SU-DHL-6 (cell line): Measurements from ENCODE around the gene RYR2.

Experiments used
- H2AFZ ChIP-seq: fragments of 200-600 bp; sonication (generic); 2 replicates; pipeline ENCODE4 v1.6.1; 2014; ENCODE audit warnings: low read depth, mild to moderate bottlenecking, moderate library complexity, mixed read lengths, antibody characterized with exemption, low read length; ENCODE audit not compliant: severe bottlenecking
- H3F3A ChIP-seq: fragments of 200-600 bp; shearing (Covaris generic); 2 replicates; pipeline ENCODE4 v1.6.0; 2016; ENCODE audit warnings: antibody characterized with exemption, mild to moderate bottlenecking; ENCODE audit not compliant: insufficient read depth
- H3K27ac ChIP-seq: fragments of 200-600 bp; sonication (generic); 2 replicates; pipeline ENCODE4 v1.5.1; 2016; ENCODE audit warnings: low read depth, mild to moderate bottlenecking, low read length, moderate library complexity, mixed read lengths
- H3K27me3 ChIP-seq: fragments of 200-600 bp; sonication (generic), shearing (Covaris generic); 2 replicates; pipeline ENCODE4 v1.6.0; 2014; ENCODE audit warnings: mild to moderate bottlenecking, low read length
- H3K36me3 ChIP-seq: fragments of 200-600 bp; sonication (generic); 2 replicates; pipeline ENCODE4 v1.6.1; 2014; ENCODE audit warnings: mild to moderate bottlenecking, low read length, mixed read lengths
- H3K4me2 ChIP-seq: fragments of 300-600, 200-600 bp; shearing (Covaris generic), sonication (generic); 2 replicates; pipeline ENCODE4 v1.6.0; 2014; ENCODE audit warnings: low read length, low read depth, mild to moderate bottlenecking; ENCODE audit not compliant: poor library complexity, severe bottlenecking
- H3K4me3 ChIP-seq: fragments of 200-600 bp; sonication (generic); 2 replicates; pipeline ENCODE4 v1.5.1; 2014; ENCODE audit warnings: antibody characterized with exemption, low read length, mild to moderate bottlenecking, mixed read lengths; ENCODE audit not compliant: insufficient read depth, poor library complexity, severe bottlenecking
- H3K79me2 ChIP-seq: fragments of 200-600 bp; sonication (generic); 2 replicates; pipeline ENCODE4 v1.6.1; 2014; ENCODE audit warnings: mild to moderate bottlenecking, low read length, moderate library complexity; ENCODE audit not compliant: insufficient read depth
- H3K9ac ChIP-seq: fragments of 200-600 bp; sonication (generic); 2 replicates; pipeline ENCODE4 v1.7.0; 2014; ENCODE audit warnings: mild to moderate bottlenecking, low read length
- H3K9me2 ChIP-seq: fragments of 200-600 bp; sonication (generic); replicated peaks from 2 replicates; pipeline ENCODE4 v1.6.1; 2014; ENCODE audit warnings: low read length; ENCODE audit not compliant: insufficient read depth
- H3K9me3 ChIP-seq: fragments of 200-600 bp; sonication (generic); 2 replicates; pipeline ENCODE4 v1.6.1; 2014; ENCODE audit warnings: low read length, mixed read lengths; ENCODE audit not compliant: insufficient read depth
- H4K20me1 ChIP-seq: fragments of 200-600 bp; sonication (generic); 2 replicates; pipeline ENCODE4 v1.6.1; 2014; ENCODE audit warnings: low read depth, mild to moderate bottlenecking, antibody characterized with exemption, low read length, moderate library complexity, mixed read lengths
- EZH2phosphoT487 ChIP-seq: fragments of 200-600 bp; sonication (generic), shearing (Covaris generic); conservative IDR thresholded peaks from 2 replicates; pipeline ENCODE4 v1.6.1; 2018; ENCODE audit warnings: mild to moderate bottlenecking, antibody characterized with exemption, low read length, moderate library complexity, mixed read lengths
- TF ChIP-seq, protein P1 (sequence below): fragments of 200-600 bp; sonication (generic); IDR thresholded peaks from one replicate; pipeline ENCODE4 v1.5.1; 2017; ENCODE audit warnings: antibody characterized with exemption, mild to moderate bottlenecking, low read length, moderate library complexity; ENCODE audit not compliant: insufficient read depth, poor library complexity, severe bottlenecking

The RYR2 gene

DNA sequence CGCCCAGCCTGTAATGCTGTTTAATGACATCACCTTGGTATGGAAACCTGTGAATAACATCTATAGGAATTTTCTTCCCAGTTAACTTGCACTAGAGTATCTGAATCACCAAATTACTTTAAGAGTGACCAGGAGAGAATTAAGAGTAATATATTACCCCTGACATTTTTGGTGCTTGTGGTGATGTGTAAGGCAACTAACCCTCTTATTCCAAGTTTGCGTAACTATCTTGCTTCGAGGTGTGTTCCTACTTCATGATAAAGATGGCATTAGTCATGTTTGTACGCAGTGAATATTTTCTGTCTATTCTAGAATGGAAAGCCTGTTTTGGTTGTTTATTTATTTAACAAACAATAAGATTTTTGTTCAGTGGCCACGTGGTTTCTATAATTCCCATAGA lies 717.4 kb downstream of the RYR2 start:
- no peaks in the 10 kb centered on the region for H3K27me3 ChIP-seq
- no peaks in the 10 kb centered on the region for H3K9me3 ChIP-seq
- no peaks in the 10 kb centered on the region for H3F3A ChIP-seq
- H3K9me2 ChIP-seq = no peaks in the 10 kb centered on the region
- no peak overlapping the region for H3K4me2 ChIP-seq
- no peak for TF ChIP-seq EZH2phosphoT487
- H4K20me1 ChIP-seq = no peaks in the 10 kb centered on the region
- H3K4me3 ChIP-seq = no peak overlapping the region
- no peak overlapping the region for H2AFZ ChIP-seq
- no peaks in the 10 kb centered on the region for H3K36me3 ChIP-seq
- no peaks in the 10 kb centered on the region for H3K79me2 ChIP-seq
- H3K9ac ChIP-seq = no peak overlapping the region
- H3K27ac ChIP-seq = no peak overlapping the region

DNA sequence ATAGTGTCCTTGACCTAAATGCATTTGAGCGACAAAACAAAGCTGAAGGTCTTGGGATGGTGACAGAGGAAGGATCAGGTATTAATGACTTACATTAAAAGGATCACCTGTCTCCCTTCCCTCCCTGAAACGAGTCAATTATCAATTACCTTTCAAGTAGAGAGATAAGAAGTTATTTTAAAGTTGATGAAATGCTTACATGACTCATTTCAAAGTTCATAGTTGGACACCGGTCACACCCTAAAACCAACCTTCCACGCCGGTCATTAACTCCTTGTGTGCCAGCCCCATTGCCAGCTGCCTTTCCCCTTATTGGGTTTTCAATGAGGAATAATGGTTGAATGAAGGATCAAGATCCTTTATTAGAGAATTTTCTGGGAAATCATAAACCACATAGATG lies 719.0 kb downstream of the RYR2 start:
- Histone ChIP-seq H3K36me3 (no peaks in the 10 kb centered on the region), H3K79me2 (no peaks in the 10 kb centered on the region)
- TF ChIP-seq, protein P1, sequence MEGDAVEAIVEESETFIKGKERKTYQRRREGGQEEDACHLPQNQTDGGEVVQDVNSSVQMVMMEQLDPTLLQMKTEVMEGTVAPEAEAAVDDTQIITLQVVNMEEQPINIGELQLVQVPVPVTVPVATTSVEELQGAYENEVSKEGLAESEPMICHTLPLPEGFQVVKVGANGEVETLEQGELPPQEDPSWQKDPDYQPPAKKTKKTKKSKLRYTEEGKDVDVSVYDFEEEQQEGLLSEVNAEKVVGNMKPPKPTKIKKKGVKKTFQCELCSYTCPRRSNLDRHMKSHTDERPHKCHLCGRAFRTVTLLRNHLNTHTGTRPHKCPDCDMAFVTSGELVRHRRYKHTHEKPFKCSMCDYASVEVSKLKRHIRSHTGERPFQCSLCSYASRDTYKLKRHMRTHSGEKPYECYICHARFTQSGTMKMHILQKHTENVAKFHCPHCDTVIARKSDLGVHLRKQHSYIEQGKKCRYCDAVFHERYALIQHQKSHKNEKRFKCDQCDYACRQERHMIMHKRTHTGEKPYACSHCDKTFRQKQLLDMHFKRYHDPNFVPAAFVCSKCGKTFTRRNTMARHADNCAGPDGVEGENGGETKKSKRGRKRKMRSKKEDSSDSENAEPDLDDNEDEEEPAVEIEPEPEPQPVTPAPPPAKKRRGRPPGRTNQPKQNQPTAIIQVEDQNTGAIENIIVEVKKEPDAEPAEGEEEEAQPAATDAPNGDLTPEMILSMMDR = no peak
- no peak for TF ChIP-seq EZH2phosphoT487

DNA sequence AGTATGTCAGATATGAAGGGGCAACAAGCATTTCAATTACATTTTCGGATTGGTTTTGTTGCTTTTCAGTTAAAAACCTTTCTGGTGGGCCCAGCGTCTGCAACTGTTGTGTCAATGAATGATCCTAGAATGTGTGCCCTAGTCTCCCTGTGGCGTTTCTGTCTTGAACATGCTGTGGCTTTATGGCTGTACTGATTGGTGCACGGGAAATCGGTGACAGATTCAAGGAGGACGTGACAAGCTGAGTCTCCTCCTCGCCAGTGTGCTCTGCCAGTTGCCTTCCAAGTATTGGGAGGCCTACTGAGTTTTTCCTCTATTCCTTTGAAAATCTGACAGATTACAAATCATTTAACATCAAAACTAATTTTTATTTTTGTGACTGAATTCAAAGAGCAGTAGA lies 721.2 kb downstream of the RYR2 start:
- H3K36me3 ChIP-seq = no peaks in the 10 kb centered on the region
- no peak overlapping the region for H3K27ac ChIP-seq
- H3K79me2 ChIP-seq = no peaks in the 10 kb centered on the region
- H3K9me2 ChIP-seq = no peaks in the 10 kb centered on the region
- no peak overlapping the region for H3K4me2 ChIP-seq
- H3F3A ChIP-seq = no peaks in the 10 kb centered on the region
- no peak for TF ChIP-seq EZH2phosphoT487
- TF ChIP-seq, protein P1 = no peak
- no peak overlapping the region for H2AFZ ChIP-seq
- no peak overlapping the region for H3K4me3 ChIP-seq
- no peaks in the 10 kb centered on the region for H3K27me3 ChIP-seq
- no peaks in the 10 kb centered on the region for H4K20me1 ChIP-seq
- no peak overlapping the region for H3K9ac ChIP-seq
- H3K9me3 ChIP-seq = no peaks in the 10 kb centered on the region

More for the DNA sequence above, 719.0 kb downstream of the RYR2 start:
- Histone ChIP-seq H3K9ac (no peak overlapping the region), H3F3A (no peaks in the 10 kb centered on the region), H3K9me2 (no peaks in the 10 kb centered on the region), H3K4me3 (no peak overlapping the region), H3K27ac (no peak overlapping the region), H3K27me3 (no peaks in the 10 kb centered on the region), H2AFZ (no peak overlapping the region), H3K4me2 (no peak overlapping the region), H4K20me1 (no peaks in the 10 kb centered on the region), H3K9me3 (no peaks in the 10 kb centered on the region)

DNA sequence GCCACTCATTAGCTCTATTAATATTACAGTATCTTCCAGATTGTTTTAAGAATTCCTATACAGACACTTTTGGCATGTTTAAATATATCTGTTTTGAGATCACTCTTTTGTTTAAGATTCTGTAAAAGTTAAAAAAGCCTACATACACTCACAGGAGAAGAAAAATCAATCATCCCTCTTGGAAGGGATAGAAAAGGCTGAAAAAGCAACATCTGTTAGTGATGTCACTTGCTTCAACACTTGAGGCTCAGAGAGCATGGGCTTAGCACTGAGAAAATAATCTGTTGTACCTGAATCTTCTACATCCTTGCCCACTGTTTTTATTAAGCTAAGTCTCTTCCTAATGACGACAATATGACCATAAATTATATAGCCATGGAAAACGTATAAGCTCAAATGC lies 721.8 kb downstream of the RYR2 start:
- Histone ChIP-seq H3K4me3 (no peak overlapping the region), H3K79me2 (no peaks in the 10 kb centered on the region), H3K4me2 (no peak overlapping the region), H2AFZ (no peak overlapping the region), H3K9me2 (no peaks in the 10 kb centered on the region), H3K9ac (no peak overlapping the region), H4K20me1 (no peaks in the 10 kb centered on the region), H3F3A (no peaks in the 10 kb centered on the region), H3K27ac (no peak overlapping the region), H3K9me3 (no peaks in the 10 kb centered on the region), H3K36me3 (no peaks in the 10 kb centered on the region), H3K27me3 (no peaks in the 10 kb centered on the region)
- TF ChIP-seq EZH2phosphoT487 = no peak
- TF ChIP-seq, protein P1 = no peak
